ENCODE measurements around the gene MSRB1. TPM values are rescaled to one million over a fixed set of nuclear protein-coding genes. Genes with fewer than 3 reads are reported as not detected.
A peak's percentile ranks its signal among the peaks of the same experiment; 100 is the strongest.
"Not testable (repeated sequence)": the region's sequence is repeated elsewhere in the genome, so short reads cannot be mapped to it uniquely, and the experiment has no call there.

Gene MSRB1
- total and polyA plus RNA-seq, 5 experiments from 2014 or later: 9.9 to 19.1 (median 13.9) TPM

DNA sequence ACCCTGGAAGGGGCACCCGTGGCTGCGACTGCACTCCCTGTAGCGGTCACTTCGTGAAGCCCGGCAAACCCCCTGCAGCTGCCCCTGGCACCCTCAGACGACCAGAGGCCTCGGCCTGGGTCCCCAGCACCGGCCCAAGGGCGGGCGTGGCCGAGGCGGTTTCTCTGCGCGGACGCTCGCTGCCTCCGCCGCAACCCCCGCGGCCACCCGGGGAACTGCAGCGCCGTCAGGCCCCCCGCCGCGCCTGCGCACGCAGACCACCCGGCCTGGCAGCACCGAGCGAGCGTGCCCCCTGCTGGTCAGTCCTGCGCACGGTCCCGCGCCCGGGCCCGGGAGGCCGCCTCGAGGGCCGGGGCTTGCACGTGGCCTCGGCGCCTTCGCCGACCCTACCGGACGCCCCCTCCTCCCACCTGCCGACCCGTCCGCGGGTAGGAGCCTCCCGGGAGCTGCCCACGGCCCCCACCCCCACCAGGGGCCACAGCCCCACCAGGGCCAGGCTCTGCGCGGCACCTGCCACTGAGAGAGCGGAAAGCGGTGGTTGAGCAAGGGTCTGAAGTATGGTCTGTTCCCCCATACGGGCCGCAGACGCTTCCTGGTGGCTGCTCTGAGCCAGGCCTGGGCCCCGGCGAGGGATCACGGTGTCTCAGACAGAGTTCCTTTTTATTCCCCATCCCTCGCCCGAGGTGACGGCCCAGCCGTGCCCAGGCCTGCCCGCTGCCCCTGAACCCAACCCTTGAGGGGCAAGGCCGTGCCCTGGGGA, 13.2 kb downstream of the MSRB1 start:
- ATAC-seq (peak; percentile 97), DNase-seq (peak; percentile 79 to 98 (median 93))
- Mint-ChIP-seq H3K4me3 (peak overlapping the region in 7 of 10 donors; percentile 45 to 76 (median 67)), H3K36me3 (no peaks in the 10 kb centered on the region), H3K27me3 (peaks cover 0 to 4% (median 1%) of the 10 kb centered on the region in 5 donors), H3K4me1 (peaks cover 0 to 6% (median 2%) of the 10 kb centered on the region in 4 donors), H3K9me3 (no peaks in the 10 kb centered on the region), H3K27ac (peak overlapping the region in 1 of 10 donors; percentile 84)
- POLR2A ChIA-PET: interaction anchor here (0.7 to 1.5 kb wide), 5 partner anchors 14 to 437 kb away, joined by 3 to 7 read pairs (median 3); partner anchors contain the start of genes EME2, NUBP2, RPS2 and SPSB3

DNA sequence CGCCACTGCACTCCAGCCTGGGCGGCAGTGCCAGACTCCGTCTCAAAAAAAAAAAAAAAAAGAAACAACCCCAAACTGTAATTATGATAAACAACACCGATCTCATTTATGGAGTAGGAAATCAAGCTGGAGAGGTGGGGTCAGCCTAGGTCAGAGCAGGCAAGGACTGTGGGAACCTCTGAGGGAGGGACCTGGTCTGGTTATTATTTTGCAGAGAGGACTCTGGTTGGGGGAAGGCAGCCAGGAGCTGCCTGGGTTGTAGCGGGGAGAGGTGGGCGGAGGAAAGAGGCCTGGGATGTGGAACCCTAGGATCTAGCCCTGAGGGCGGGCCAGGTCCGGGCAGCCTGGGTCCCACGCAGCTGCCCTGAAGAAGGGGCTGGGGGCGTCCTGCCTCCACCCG, 13.9 kb downstream of the MSRB1 start:
- peaks cover 0 to 6% (median 2%) of the 10 kb centered on the region in 4 donors for H3K4me1 Mint-ChIP-seq
- ATAC-seq (peak; percentile 29 to 38), DNase-seq (peak in 2 of 10 donors; percentile 5 to 17)
- no peaks in the 10 kb centered on the region for H3K9me3 Mint-ChIP-seq
- no peaks in the 10 kb centered on the region for H3K36me3 Mint-ChIP-seq
- POLR2A ChIA-PET: interaction anchor here (0.6 to 1.5 kb wide), 6 partner anchors 15 to 436 kb away, joined by 3 to 7 read pairs (median 3); partner anchors contain the start of genes EME2, NUBP2, RPS2 and SPSB3
- H3K27ac Mint-ChIP-seq: peak overlapping the region in 8 of 10 donors; percentile 53 to 88 (median 74)
- peak overlapping the region; percentile 67 to 89 (median 83) for H3K4me3 Mint-ChIP-seq
- H3K27me3 Mint-ChIP-seq: peaks cover 0 to 9% (median 4%) of the 10 kb centered on the region in 5 donors

DNA sequence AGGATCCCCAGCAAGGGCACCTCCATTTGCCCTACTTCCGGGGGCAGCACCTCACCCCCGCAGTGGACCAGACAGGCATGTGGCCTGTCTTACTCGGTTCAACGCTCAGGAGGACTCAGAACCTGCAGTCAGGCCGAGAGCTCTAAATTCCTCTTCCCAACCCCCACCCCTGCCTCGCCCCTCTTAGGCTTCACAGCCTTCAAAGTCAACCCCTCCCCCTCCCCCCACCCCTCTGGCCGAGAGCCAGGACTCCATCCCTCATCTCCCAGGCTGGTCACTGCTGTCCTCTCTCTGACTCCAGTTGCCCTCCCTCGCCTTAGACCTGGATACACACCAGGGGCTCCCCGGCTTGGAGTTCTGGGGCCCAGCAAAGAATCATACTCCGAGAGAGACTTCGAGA, 16.7 kb downstream of the MSRB1 start:
- Mint-ChIP-seq H3K9me3 (peaks cover 0 to 3% (median 0%) of the 10 kb centered on the region in 9 donors), H3K27ac (no peak overlapping the region), H3K27me3 (peaks cover 11 to 33% (median 18%) of the 10 kb centered on the region in 5 donors), H3K4me1 (peaks cover under 1 to 8% (median 4%) of the 10 kb centered on the region in 4 donors), H3K36me3 (peaks cover 0 to 1% (median 0%) of the 10 kb centered on the region in 3 donors), H3K4me3 (no peak overlapping the region)
- no peak for ATAC-seq
- POLR2A ChIA-PET: no interaction called here
- DNase-seq: no peak

DNA sequence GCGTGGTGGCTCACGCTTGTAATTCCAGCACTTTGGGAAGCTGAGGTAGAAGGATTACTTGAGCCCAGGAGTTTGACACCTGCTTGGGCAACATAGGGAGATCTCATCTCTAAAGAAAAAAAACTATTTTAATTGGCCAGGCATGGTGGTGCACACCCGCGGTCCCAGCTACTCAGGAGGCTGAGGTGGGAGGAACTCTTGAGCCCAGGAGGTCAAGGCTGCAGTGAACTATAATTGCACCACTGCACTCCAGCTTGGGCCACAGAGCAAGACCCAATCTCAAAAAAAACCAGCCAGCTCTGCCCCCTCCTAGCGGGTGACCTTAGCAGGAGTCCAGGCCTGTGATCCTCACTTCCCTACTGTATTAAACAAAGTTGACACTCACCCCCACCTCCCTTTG, 18.9 kb downstream of the MSRB1 start:
- Mint-ChIP-seq H3K4me1 (peaks cover under 1 to 7% (median 6%) of the 10 kb centered on the region in 4 donors), H3K9me3 (peaks cover 0 to 3% (median 0%) of the 10 kb centered on the region in 9 donors), H3K27ac (no peak overlapping the region), H3K36me3 (peaks cover 0 to 7% (median 0%) of the 10 kb centered on the region in 3 donors), H3K4me3 (no peak overlapping the region), H3K27me3 (peaks cover 18 to 47% (median 31%) of the 10 kb centered on the region in 5 donors)
- no peak for DNase-seq
- ATAC-seq: no peak
- POLR2A ChIA-PET: no interaction called here

DNA sequence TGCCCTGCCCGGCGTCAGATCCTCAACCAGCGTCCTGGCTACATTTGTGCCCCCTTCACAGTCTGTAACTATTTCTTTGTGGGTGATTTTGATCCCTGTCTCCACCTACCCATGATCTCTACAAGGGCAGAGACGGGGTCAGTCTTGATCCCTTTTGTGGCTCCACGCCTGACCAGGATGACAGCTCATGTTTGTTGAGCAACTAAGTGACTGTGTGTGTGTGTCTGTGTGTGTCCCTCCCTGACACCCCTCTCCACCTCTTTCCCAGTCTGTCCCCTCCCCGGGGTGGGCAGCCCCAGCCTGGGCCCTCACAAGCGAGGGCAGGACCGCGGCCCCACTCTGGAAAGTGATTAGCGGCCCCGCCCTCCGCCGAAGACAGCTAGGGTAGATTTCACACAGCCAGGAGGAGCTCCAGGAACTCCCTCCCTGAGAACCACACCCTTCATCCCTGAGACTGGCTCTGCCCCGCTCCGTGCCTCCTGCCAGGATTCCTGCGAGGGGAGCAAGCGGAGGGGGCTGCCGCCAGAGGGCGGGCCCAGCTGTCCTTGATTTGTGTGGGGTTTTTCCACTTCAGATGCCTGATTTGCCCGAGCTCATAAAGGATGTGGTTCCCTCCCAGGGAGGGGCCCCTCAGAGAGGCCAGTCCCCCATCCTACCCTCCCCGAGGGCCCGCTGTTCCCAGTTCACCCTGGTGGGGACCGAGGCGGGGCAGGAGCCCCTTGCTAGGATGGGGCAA, 19.5 kb downstream of the MSRB1 start:
- ATAC-seq: peak in 1 of 2 donors; percentile 36
- POLR2A ChIA-PET: no interaction called here
- peak in 2 of 10 donors; percentile 15 to 22 for DNase-seq
- peaks cover 0 to 7% (median 0%) of the 10 kb centered on the region in 3 donors for H3K36me3 Mint-ChIP-seq
- H3K27ac Mint-ChIP-seq: no peak overlapping the region
- peaks cover 18 to 51% (median 36%) of the 10 kb centered on the region in 5 donors for H3K27me3 Mint-ChIP-seq
- peaks cover 0 to 6% (median 5%) of the 10 kb centered on the region in 4 donors for H3K4me1 Mint-ChIP-seq
- H3K4me3 Mint-ChIP-seq: no peak overlapping the region
- peaks cover 0 to 3% (median 0%) of the 10 kb centered on the region in 9 donors for H3K9me3 Mint-ChIP-seq

DNA sequence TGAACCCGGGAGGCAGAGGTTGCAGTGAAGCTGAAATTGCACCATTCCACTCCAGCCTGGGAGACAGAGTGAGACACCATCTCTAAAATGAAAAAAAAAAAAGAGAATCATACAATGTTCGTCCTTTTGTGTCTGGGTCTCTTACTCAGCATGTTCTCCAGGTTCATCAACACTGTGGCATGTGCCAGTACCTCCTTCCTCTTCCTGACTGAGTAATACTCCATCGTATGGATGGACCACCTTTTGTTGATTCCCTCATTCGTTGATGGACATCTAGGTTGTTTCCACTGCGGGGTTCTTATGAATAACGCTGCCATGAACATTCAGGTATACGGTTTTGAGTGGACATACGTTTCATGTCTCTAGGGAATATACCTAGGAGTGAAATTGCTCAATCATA, 20.6 kb downstream of the MSRB1 start:
- peaks cover 18 to 54% (median 36%) of the 10 kb centered on the region in 5 donors for H3K27me3 Mint-ChIP-seq
- DNase-seq (no peak), ATAC-seq (no peak)
- no peak overlapping the region for H3K4me3 Mint-ChIP-seq
- peaks cover 0 to 6% (median 5%) of the 10 kb centered on the region in 4 donors for H3K4me1 Mint-ChIP-seq
- H3K27ac Mint-ChIP-seq: no peak overlapping the region
- peaks cover 0 to 3% (median 0%) of the 10 kb centered on the region in 9 donors for H3K9me3 Mint-ChIP-seq
- peaks cover 0 to 7% (median 0%) of the 10 kb centered on the region in 3 donors for H3K36me3 Mint-ChIP-seq
- POLR2A ChIA-PET: no interaction called here

DNA sequence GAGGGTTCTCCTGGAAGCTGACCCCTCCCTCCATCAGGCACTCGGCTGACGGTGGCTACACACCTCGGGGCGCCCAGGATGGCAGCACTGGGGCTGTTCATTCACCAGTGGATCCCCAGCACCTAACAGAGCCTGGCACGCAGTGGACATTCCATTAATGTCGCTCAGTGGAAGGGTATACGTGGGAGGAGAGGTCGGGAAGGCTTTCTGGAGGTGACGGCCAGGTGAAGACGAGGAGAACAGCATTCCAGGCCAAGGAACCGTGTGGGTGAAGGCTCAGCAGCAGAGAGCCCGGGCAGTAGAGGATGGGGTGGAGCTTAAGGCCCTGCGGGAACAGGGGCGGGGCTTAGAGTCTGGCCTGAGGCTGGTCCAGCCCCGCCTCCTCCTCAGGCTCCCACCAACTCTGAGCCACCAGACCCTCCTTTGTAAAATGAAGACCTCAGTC, 22.2 kb downstream of the MSRB1 start:
- Mint-ChIP-seq H3K9me3 (peaks cover 0 to 3% (median 0%) of the 10 kb centered on the region in 9 donors), H3K4me1 (peaks cover 0 to 6% (median 5%) of the 10 kb centered on the region in 4 donors), H3K36me3 (peaks cover 0 to 7% (median 0%) of the 10 kb centered on the region in 3 donors), H3K4me3 (no peak overlapping the region), H3K27me3 (peaks cover 19 to 70% (median 49%) of the 10 kb centered on the region in 5 donors), H3K27ac (no peak overlapping the region)
- DNase-seq (no peak), ATAC-seq (no peak)
- POLR2A ChIA-PET: no interaction called here

DNA sequence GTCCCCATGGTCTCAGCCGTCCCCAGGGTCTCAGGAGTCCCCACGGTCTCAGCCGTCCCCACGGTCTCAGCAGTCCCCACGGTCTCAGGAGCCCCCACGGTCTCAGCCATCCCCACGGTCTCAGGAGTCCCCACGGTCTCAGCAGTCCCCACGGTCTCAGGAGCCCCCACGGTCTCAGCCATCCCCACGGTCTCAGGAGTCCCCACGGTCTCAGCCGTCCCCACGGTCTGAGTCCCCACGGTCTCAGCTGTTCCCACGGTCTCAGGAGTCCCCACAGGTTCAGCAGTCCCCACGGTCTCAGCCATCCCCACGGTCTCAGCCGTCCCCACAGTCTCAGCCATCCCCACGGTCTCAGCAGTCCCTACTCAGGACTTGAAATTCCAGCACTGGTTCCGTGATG, 22.9 kb downstream of the MSRB1 start:
- H3K9me3 Mint-ChIP-seq, H3K4me1 Mint-ChIP-seq, POLR2A ChIA-PET, H3K4me3 Mint-ChIP-seq, H3K27ac Mint-ChIP-seq, DNase-seq, ATAC-seq, H3K36me3 Mint-ChIP-seq: not testable (repeated sequence)
- H3K27me3 Mint-ChIP-seq: peaks cover 22 to 76% (median 53%) of the 10 kb centered on the region in 5 donors

DNA sequence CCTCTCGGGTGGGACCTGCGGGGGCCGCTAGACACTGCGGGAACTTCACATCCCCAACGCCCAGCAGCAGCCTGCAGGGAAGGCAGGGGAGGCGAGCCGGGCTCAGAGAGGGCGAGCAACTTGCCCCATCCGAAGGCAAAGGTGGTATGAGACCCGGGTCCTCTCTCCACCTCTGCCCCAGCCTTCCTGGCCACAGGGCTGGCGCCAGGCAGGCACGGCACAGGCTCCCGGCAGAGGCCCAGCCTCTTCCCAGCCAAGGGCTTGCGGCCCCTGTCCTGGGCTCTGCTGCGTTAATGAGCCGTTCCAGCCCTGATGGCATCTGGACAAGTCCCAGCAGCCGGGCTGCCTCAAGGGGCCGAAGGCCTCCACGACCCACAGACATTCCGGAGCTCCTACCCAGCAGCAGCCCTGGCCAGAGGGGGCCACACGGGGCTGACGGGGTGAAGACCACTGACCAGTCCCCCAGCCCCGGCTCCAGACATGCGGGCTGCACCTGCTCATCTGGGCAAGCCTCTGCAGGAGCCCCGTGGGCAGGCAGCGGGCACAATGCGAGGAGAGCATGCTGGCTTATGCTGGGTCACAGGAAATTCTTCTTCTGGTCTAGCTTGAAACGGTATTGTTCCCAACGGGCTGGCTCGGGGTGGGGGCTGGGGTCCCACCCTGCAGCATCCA, 23.5 kb downstream of the MSRB1 start:
- H3K36me3 Mint-ChIP-seq: peaks cover 0 to 7% (median 0%) of the 10 kb centered on the region in 3 donors
- ATAC-seq (no peak), DNase-seq (no peak)
- peaks cover 0 to 6% (median 5%) of the 10 kb centered on the region in 4 donors for H3K4me1 Mint-ChIP-seq
- H3K27me3 Mint-ChIP-seq: peaks cover 22 to 77% (median 51%) of the 10 kb centered on the region in 5 donors
- peaks cover 0 to 3% (median 0%) of the 10 kb centered on the region in 9 donors for H3K9me3 Mint-ChIP-seq
- POLR2A ChIA-PET: no interaction called here
- H3K4me3 Mint-ChIP-seq: no peak overlapping the region
- no peak overlapping the region for H3K27ac Mint-ChIP-seq

DNA sequence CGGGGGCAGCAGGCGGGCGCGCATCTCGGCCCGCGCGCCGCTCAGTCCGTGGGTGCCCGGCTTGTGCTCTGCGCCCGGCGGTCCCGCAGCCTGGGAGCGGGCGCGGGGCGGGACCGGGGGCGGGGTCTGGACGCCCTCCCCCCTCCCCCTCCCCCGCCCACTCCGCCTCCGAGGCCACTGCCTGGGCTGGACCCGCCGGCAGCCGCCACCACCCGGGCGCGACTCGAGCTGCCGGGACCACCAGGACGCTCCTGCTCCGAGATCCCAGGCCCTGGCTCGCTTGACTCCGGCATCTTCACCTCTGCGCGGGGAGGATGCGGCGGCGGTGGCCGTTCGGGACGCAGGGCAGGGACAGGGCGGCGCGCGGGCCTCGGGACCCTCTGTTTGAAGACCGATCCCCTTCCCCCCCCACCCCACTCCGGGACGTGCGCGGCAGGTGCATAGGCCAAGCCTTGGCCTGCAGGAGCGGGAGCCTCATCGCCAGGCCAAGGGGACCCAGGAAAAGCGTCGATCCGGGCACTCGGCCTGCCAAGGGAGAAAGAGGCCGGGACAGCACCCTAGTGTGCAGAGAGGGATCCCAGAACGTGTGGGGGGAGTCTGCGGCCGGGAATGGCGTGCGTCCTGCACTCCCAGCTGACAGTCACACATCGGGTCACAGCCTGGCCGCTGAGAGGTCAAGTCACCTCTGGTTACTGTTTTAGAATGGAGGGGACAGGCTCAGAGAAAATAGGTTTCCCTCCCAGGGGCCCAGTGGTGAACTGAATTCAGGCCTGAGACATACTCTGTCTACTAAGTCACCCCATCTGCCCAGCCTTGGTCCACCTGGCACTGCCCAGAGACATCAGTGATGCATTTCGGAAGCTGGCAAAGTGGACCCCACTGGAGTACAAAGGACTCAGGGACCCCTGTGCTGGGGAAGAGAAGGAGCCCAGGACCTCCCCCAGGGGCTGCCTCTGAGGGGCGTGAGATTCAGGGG, 24.4 kb downstream of the MSRB1 start, which contains the start of gene HS3ST6:
TSS of gene HS3ST6 (minus strand) at position 65 of the 976 bp plus-strand sequence. CDS start 92 bp downstream, outside the sequence.
- POLR2A ChIA-PET: no interaction called here
- Mint-ChIP-seq H3K27me3 (peaks cover 22 to 74% (median 51%) of the 10 kb centered on the region in 5 donors), H3K4me1 (peaks cover 0 to 5% (median 3%) of the 10 kb centered on the region in 4 donors), H3K27ac (no peak within 1 kb of the TSS), H3K9me3 (peaks cover 0 to 3% (median 0%) of the 10 kb centered on the region in 9 donors), H3K4me3 (no peak within 1 kb of the TSS), H3K36me3 (peaks cover 0 to 7% (median 0%) of the 10 kb centered on the region in 3 donors)
- no peak for ATAC-seq
- DNase-seq: no peak

DNA sequence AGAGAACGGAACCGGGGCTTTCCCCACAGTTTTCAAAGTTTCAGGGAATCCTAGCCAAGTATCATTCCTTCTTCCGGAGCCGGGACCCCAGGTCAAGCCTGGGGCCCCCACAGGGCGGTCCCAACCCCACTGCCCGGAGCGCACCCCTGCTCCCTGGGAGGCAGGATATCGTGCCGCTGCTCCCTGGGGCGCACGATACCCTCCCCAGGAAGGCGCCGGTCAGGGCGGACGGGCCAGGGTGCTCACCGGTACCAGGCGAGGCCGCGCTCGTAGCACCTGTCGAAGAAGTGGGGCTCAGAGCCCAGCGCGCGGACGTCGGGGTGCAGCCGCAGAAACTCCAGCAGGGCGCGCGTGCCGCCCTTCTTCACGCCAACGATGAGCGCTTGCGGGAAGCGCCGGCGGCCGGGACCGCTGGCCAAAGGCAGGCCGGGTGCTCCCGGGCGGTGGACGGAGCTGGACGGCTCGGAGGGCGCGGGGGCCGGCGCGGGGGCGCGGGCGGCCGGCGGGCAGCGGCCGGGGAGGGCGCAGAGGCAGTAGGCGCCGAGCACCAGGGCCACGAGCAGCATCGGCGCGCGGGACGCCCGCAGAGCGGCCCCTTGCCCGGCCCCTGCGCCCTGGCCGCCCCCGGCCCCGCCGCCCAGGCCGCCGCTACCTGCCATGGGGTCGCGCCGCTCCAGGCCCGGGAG, 25.2 kb downstream of the MSRB1 start:
- Mint-ChIP-seq H3K4me3 (no peak overlapping the region), H3K27ac (no peak overlapping the region), H3K4me1 (peaks cover 0 to 5% (median 3%) of the 10 kb centered on the region in 4 donors), H3K9me3 (no peaks in the 10 kb centered on the region), H3K36me3 (peaks cover 0 to 7% (median 0%) of the 10 kb centered on the region in 3 donors), H3K27me3 (peaks cover 20 to 67% (median 48%) of the 10 kb centered on the region in 5 donors)
- DNase-seq: no peak
- no peak for ATAC-seq
- POLR2A ChIA-PET: no interaction called here
